Immature natural killer cell (primary cell): ENCODE measurements around the gene NTRK1. TPM values are rescaled to one million over a fixed set of nuclear protein-coding genes. Genes with fewer than 3 reads are reported as not detected.
A peak's percentile ranks its signal among the peaks of the same experiment; 100 is the strongest.

Experiments
- DNase-seq, 3 donors: peaks; one replicate each; pipeline ENCODE4 v3.0.0; 2022; ENCODE audit warnings: mixed read lengths in 1 of 3
- H3K27ac Mint-ChIP-seq, 6 donors: one replicate each; pipeline ENCODE4 v1.8.0; 2020; ENCODE audit warnings: mixed read lengths in 6 of 6, mild to moderate bottlenecking in 5 of 6, inconsistent platforms in 4 of 6, moderate library complexity in 3 of 6
- H3K27me3 Mint-ChIP-seq, 3 donors: one replicate each; pipeline ENCODE4 v1.8.0; 2020 to 2021; ENCODE audit warnings: low read depth in 3 of 3, mild to moderate bottlenecking in 3 of 3, mixed read lengths in 3 of 3, moderate library complexity in 3 of 3, inconsistent platforms in 1 of 3
- H3K36me3 Mint-ChIP-seq, 3 donors: one replicate each; pipeline ENCODE4 v1.8.0; 2020; ENCODE audit warnings: mixed read lengths in 3 of 3, inconsistent platforms in 2 of 3, mild to moderate bottlenecking in 2 of 3
- H3K4me1 Mint-ChIP-seq, 2 donors: one replicate each; pipeline ENCODE4 v1.8.0; 2020; ENCODE audit warnings: inconsistent platforms in 2 of 2, mild to moderate bottlenecking in 2 of 2, mixed read lengths in 2 of 2, moderate library complexity in 1 of 2
- H3K4me3 Mint-ChIP-seq, 5 donors: one replicate each; pipeline ENCODE4 v1.8.0; 2020; ENCODE audit warnings: mild to moderate bottlenecking in 5 of 5, mixed read lengths in 5 of 5, inconsistent platforms in 3 of 5, moderate library complexity in 3 of 5
- H3K9me3 Mint-ChIP-seq, 6 donors: one replicate each; pipeline ENCODE4 v1.8.0; 2020; ENCODE audit warnings: mild to moderate bottlenecking in 6 of 6, mixed read lengths in 6 of 6, inconsistent platforms in 4 of 6, moderate library complexity in 3 of 6
- polyA plus RNA-seq, 3 donors: library from polyadenylated mRNA; unstranded; fragments of 300-500 nt; fragmentation: Illumina TruSeq; gene quantifications; one replicate each; pipeline ENCODE4 v1.2.3, GENCODE V29; 2021

The NTRK1 gene
- polyA plus RNA-seq, 3 donors from 2014 or later: 0.71 TPM; not detected in 2

GRCh38 chr1:156854634-156855033, 6.0 kb upstream of the NTRK1 start:
- DNase-seq: no peak
- H3K9me3 Mint-ChIP-seq: no peaks in the 10 kb centered on the region
- H3K27ac Mint-ChIP-seq: peak overlapping the region in 2 of 6 donors; percentile 31 to 33
- H3K27me3 Mint-ChIP-seq: peaks cover 2 to 9% (median 4%) of the 10 kb centered on the region in 3 donors
- no peaks in the 10 kb centered on the region for H3K36me3 Mint-ChIP-seq
- H3K4me1 Mint-ChIP-seq: peaks cover 6 to 10% of the 10 kb centered on the region in 2 donors
- H3K4me3 Mint-ChIP-seq: no peak overlapping the region

GRCh38 chr1:156856282-156856785, 4.3 kb upstream of the NTRK1 start:
- peaks cover 5 to 12% (median 11%) of the 10 kb centered on the region in 3 donors for H3K27me3 Mint-ChIP-seq

GRCh38 chr1:156857532-156857931, 3.1 kb upstream of the NTRK1 start:
- Mint-ChIP-seq H3K9me3 (no peaks in the 10 kb centered on the region), H3K27ac (no peak overlapping the region), H3K4me1 (peaks cover 16 to 21% of the 10 kb centered on the region in 2 donors), H3K36me3 (no peaks in the 10 kb centered on the region), H3K4me3 (no peak overlapping the region), H3K27me3 (peaks cover 14 to 19% (median 17%) of the 10 kb centered on the region in 3 donors)
- no peak for DNase-seq

More at GRCh38 chr1:156856282-156856785, 4.3 kb upstream of the NTRK1 start:
- Mint-ChIP-seq H3K27ac (no peak overlapping the region), H3K4me3 (no peak overlapping the region), H3K9me3 (no peaks in the 10 kb centered on the region), H3K36me3 (no peaks in the 10 kb centered on the region), H3K4me1 (peaks cover 14 to 21% of the 10 kb centered on the region in 2 donors)
- no peak for DNase-seq

GRCh38 chr1:156858555-156858956, 2.1 kb upstream of the NTRK1 start:
- H3K27me3 Mint-ChIP-seq: peaks cover 17 to 24% (median 19%) of the 10 kb centered on the region in 3 donors

GRCh38 chr1:156858959-156859522, 1.6 kb upstream of the NTRK1 start, which contains the start of gene INSRR:
INSRR (minus strand) TSS chr1:156859117; CDS start chr1:156858621, 496 bp downstream.
- Mint-ChIP-seq H3K27me3 (peaks cover 17 to 25% (median 21%) of the 10 kb centered on the region in 3 donors), H3K27ac (peak within 1 kb of the TSS in 3 of 6 donors; percentile 28 to 81 (median 71))

More at GRCh38 chr1:156858555-156858956, 2.1 kb upstream of the NTRK1 start:
- Mint-ChIP-seq H3K4me3 (peak overlapping the region; percentile 12 to 74 (median 18)), H3K9me3 (no peaks in the 10 kb centered on the region), H3K4me1 (peaks cover 16 to 21% of the 10 kb centered on the region in 2 donors), H3K36me3 (peaks cover 0 to 4% (median 0%) of the 10 kb centered on the region in 3 donors), H3K27ac (peak overlapping the region in 2 of 6 donors; percentile 32 to 71)
- no peak for DNase-seq

GRCh38 chr1:156859523-156860112, 1.0 kb upstream of the NTRK1 start:
- Mint-ChIP-seq H3K27me3 (peaks cover 17 to 25% (median 19%) of the 10 kb centered on the region in 3 donors), H3K36me3 (peaks cover 0 to 4% (median 0%) of the 10 kb centered on the region in 3 donors), H3K4me1 (peaks cover 16 to 21% of the 10 kb centered on the region in 2 donors), H3K27ac (peak overlapping the region in 2 of 6 donors; percentile 28 to 81), H3K4me3 (peak overlapping the region; percentile 80 to 90 (median 88)), H3K9me3 (no peaks in the 10 kb centered on the region)
- no peak for DNase-seq

More at GRCh38 chr1:156858959-156859522, 1.6 kb upstream of the NTRK1 start, which contains the start of gene INSRR:
- Mint-ChIP-seq H3K36me3 (peaks cover 0 to 4% (median 0%) of the 10 kb centered on the region in 3 donors), H3K4me3 (peak within 1 kb of the TSS; percentile 80 to 90 (median 88)), H3K9me3 (no peaks in the 10 kb centered on the region), H3K4me1 (peaks cover 16 to 21% of the 10 kb centered on the region in 2 donors)
- DNase-seq: no peak

- H3K4me1 Mint-ChIP-seq: peaks cover 16 to 21% of the 10 kb centered on the region in 2 donors
- peak overlapping the region; percentile 80 to 90 (median 88) for H3K4me3 Mint-ChIP-seq
- peak; percentile 64 to 70 (median 66) for DNase-seq
- peaks cover 0 to 4% (median 0%) of the 10 kb centered on the region in 3 donors for H3K36me3 Mint-ChIP-seq
- no peaks in the 10 kb centered on the region for H3K9me3 Mint-ChIP-seq
- peaks cover 17 to 25% (median 18%) of the 10 kb centered on the region in 3 donors for H3K27me3 Mint-ChIP-seq
- H3K27ac Mint-ChIP-seq: peak overlapping the region in 4 of 6 donors; percentile 36 to 81 (median 48)
Observed at GRCh38 chr1:156860113-156860627, 495 bp upstream of the NTRK1 start.

GRCh38 chr1:156862584-156862983, 1.9 kb downstream of the NTRK1 start:
- no peak overlapping the region for H3K4me3 Mint-ChIP-seq
- DNase-seq: no peak
- H3K9me3 Mint-ChIP-seq: no peaks in the 10 kb centered on the region
- H3K27ac Mint-ChIP-seq: no peak overlapping the region
- peaks cover 25 to 28% of the 10 kb centered on the region in 2 donors for H3K4me1 Mint-ChIP-seq
- peaks cover 0 to 4% (median 0%) of the 10 kb centered on the region in 3 donors for H3K36me3 Mint-ChIP-seq
- H3K27me3 Mint-ChIP-seq: peaks cover 18 to 25% (median 20%) of the 10 kb centered on the region in 3 donors

GRCh38 chr1:156862997-156863599, 2.4 kb downstream of the NTRK1 start:
- peaks cover 0 to 4% (median 0%) of the 10 kb centered on the region in 3 donors for H3K36me3 Mint-ChIP-seq
- H3K9me3 Mint-ChIP-seq: no peaks in the 10 kb centered on the region
- DNase-seq: no peak
- peak overlapping the region in 2 of 5 donors; percentile 5 to 28 for H3K4me3 Mint-ChIP-seq
- peaks cover 25 to 28% of the 10 kb centered on the region in 2 donors for H3K4me1 Mint-ChIP-seq
- H3K27me3 Mint-ChIP-seq: peaks cover 18 to 25% (median 18%) of the 10 kb centered on the region in 3 donors
- no peak overlapping the region for H3K27ac Mint-ChIP-seq

- no peak overlapping the region for H3K4me3 Mint-ChIP-seq
- H3K4me1 Mint-ChIP-seq: peaks cover 23 to 25% of the 10 kb centered on the region in 2 donors
- no peak overlapping the region for H3K27ac Mint-ChIP-seq
- DNase-seq: no peak
- H3K27me3 Mint-ChIP-seq: peaks cover 18 to 23% (median 18%) of the 10 kb centered on the region in 3 donors
- peaks cover 0 to 4% (median 0%) of the 10 kb centered on the region in 3 donors for H3K36me3 Mint-ChIP-seq
- no peaks in the 10 kb centered on the region for H3K9me3 Mint-ChIP-seq
Observed at GRCh38 chr1:156863631-156864030, 3.0 kb downstream of the NTRK1 start.

GRCh38 chr1:156864796-156865195, 4.1 kb downstream of the NTRK1 start:
- peaks cover 17% of the 10 kb centered on the region in 2 donors for H3K4me1 Mint-ChIP-seq

GRCh38 chr1:156865258-156865657, 4.6 kb downstream of the NTRK1 start:
- H3K9me3 Mint-ChIP-seq: no peaks in the 10 kb centered on the region
- H3K27me3 Mint-ChIP-seq: peaks cover 14 to 19% (median 16%) of the 10 kb centered on the region in 3 donors
- H3K27ac Mint-ChIP-seq: peak overlapping the region in 1 of 6 donors; percentile 65
- DNase-seq: no peak
- peaks cover 12 to 13% of the 10 kb centered on the region in 2 donors for H3K4me1 Mint-ChIP-seq
- no peak overlapping the region for H3K4me3 Mint-ChIP-seq
- H3K36me3 Mint-ChIP-seq: peaks cover 0 to 4% (median 0%) of the 10 kb centered on the region in 3 donors

More at GRCh38 chr1:156864796-156865195, 4.1 kb downstream of the NTRK1 start:
- Mint-ChIP-seq H3K27me3 (peaks cover 16 to 23% (median 18%) of the 10 kb centered on the region in 3 donors), H3K4me3 (no peak overlapping the region), H3K27ac (no peak overlapping the region), H3K9me3 (no peaks in the 10 kb centered on the region), H3K36me3 (peaks cover 0 to 4% (median 0%) of the 10 kb centered on the region in 3 donors)
- DNase-seq: no peak

- Mint-ChIP-seq H3K4me1 (peaks cover 8 to 11% of the 10 kb centered on the region in 2 donors), H3K9me3 (no peaks in the 10 kb centered on the region), H3K27me3 (peaks cover 12 to 18% (median 16%) of the 10 kb centered on the region in 3 donors), H3K36me3 (peaks cover 0 to 4% (median 0%) of the 10 kb centered on the region in 3 donors), H3K4me3 (no peak overlapping the region), H3K27ac (peak overlapping the region in 1 of 6 donors; percentile 65)
- DNase-seq: no peak
Observed at GRCh38 chr1:156865865-156866248, 5.2 kb downstream of the NTRK1 start.
